Activated T-helper 17 cell treated with anti-CD3 and anti-CD28 coated beads, Interleukin-2, amount 50 U/mL, for 72 hours (primary cell): ENCODE measurements around the gene MRPS26. TPM values are rescaled to one million over a fixed set of nuclear protein-coding genes. Genes with fewer than 3 reads are reported as not detected.

ENCODE experiments used
- ATAC-seq: fragments of 150-1000 bp; cut with Tn5 transposase; replicated peaks from 2 replicates; pipeline ENCODE4 v1.10.0; 2021; ENCODE audit warnings: mild to moderate bottlenecking, moderate library complexity
- H3K27ac Mint-ChIP-seq: one replicate; pipeline ENCODE4 v1.8.0; 2022; ENCODE audit warnings: mixed read lengths
- H3K27me3 Mint-ChIP-seq: one replicate; pipeline ENCODE4 v1.8.0; 2022; ENCODE audit warnings: mixed read lengths
- H3K36me3 Mint-ChIP-seq: one replicate; pipeline ENCODE4 v1.8.0; 2022; ENCODE audit warnings: low read depth, mild to moderate bottlenecking, mixed read lengths
- H3K4me1 Mint-ChIP-seq: one replicate; pipeline ENCODE4 v1.8.0; 2022; ENCODE audit warnings: mixed read lengths
- H3K4me3 Mint-ChIP-seq: one replicate; pipeline ENCODE4 v1.8.0; 2022; ENCODE audit warnings: mild to moderate bottlenecking, mixed read lengths
- H3K9me3 Mint-ChIP-seq: one replicate; pipeline ENCODE4 v1.8.0; 2022; ENCODE audit warnings: mixed read lengths
- total RNA-seq, 2 donors: library from RNA; stranded (reverse); gene quantifications; one replicate each; pipeline ENCODE4 v1.2.3, GENCODE V29; 2022

The MRPS26 gene
- total RNA-seq, 2 donors from 2014 or later = 52.9 to 66.4 TPM

- Mint-ChIP-seq H3K4me3 (no peak overlapping the region), H3K4me1 (peaks cover 4% of the 10 kb centered on the region), H3K36me3 (no peaks in the 10 kb centered on the region), H3K9me3 (no peaks in the 10 kb centered on the region), H3K27ac (no peak overlapping the region), H3K27me3 (peaks cover 10% of the 10 kb centered on the region)
- no peak for ATAC-seq
These were observed 49.2 kb downstream of the MRPS26 start for GRCh38 chr20:3094848-3095629.

Other genes starting within 250 kb of the MRPS26 start
- gene CPXM1, start 245.4 kb upstream of the MRPS26 start, total RNA-seq = under 1 TPM; 0.63 to 0.69 TPM
- gene C20orf141, start 231.1 kb upstream of the MRPS26 start, total RNA-seq = not detected
- gene TMEM239, start 229.7 kb upstream of the MRPS26 start, total RNA-seq = not detected
- gene PCED1A, start 205.4 kb upstream of the MRPS26 start, total RNA-seq = 10 to 100 TPM; 15.0 to 38.5 TPM
- gene VPS16, start 205.3 kb upstream of the MRPS26 start, total RNA-seq = 10 to 100 TPM; 37.2 to 45.4 TPM
- gene PTPRA, start 172.6 kb upstream of the MRPS26 start, total RNA-seq = 10 to 100 TPM; 40.0 to 46.5 TPM
- 10 to 100 TPM in 1 of 2 donors, under 1 TPM in 1; 0.61 to 13.7 TPM for gene GNRH2, start 2.4 kb upstream of the MRPS26 start, total RNA-seq
- gene OXT, start 25.6 kb downstream of the MRPS26 start, total RNA-seq = not detected
- not detected for gene AVP, start 38.7 kb downstream of the MRPS26 start, total RNA-seq
- 10 to 100 TPM; 20.4 to 32.9 TPM for gene FASTKD5, start 113.8 kb downstream of the MRPS26 start, total RNA-seq
- 1 to 10 TPM; 6.5 to 7.0 TPM for gene UBOX5, start 113.8 kb downstream of the MRPS26 start, total RNA-seq
- 1 to 10 TPM in 1 of 2 donors, under 1 TPM in 1; 0.82 to 3.1 TPM for gene LZTS3, start 127.5 kb downstream of the MRPS26 start, total RNA-seq
- gene DDRGK1, start 158.6 kb downstream of the MRPS26 start, total RNA-seq = 10 to 100 TPM; 67.7 to 71.2 TPM
- gene ITPA, start 163.4 kb downstream of the MRPS26 start, total RNA-seq = 10 to 100 TPM; 45.0 to 85.6 TPM
- gene SLC4A11, start 193.1 kb downstream of the MRPS26 start, total RNA-seq = 1 to 10 TPM in 1 of 2 donors, under 1 TPM in 1; 0.26 to 2.0 TPM